MM.1S (cell line): ENCODE measurements around the gene IGFBP1.

Experiments used
- CTCF ChIP-seq: fragments of 300-600 bp; sonication (generic); IDR thresholded peaks from 2 replicates; pipeline ENCODE4 v1.5.1; 2016; ENCODE audit warnings: antibody characterized with exemption, low read length, mixed read lengths
- EZH2 ChIP-seq: fragments of 300-600 bp; sonication (generic); optimal IDR thresholded peaks from 2 replicates; pipeline ENCODE3; 2017; ENCODE audit warnings: low read depth, mild to moderate bottlenecking, antibody characterized with exemption, low read length, mixed read lengths
- EZH2phosphoT487 ChIP-seq: fragments of 300-600 bp; sonication (generic); IDR thresholded peaks from 2 replicates; pipeline ENCODE4 v1.6.1; 2018; ENCODE audit warnings: antibody characterized with exemption, low read length

GRCh38 chr7:45919231-45919784 lies 31.0 kb downstream of the IGFBP1 start:
- no peak for TF ChIP-seq CTCF
- TF ChIP-seq EZH2phosphoT487: no peak
- TF ChIP-seq EZH2: no peak
